Hematopoietic multipotent progenitor cell treated with erythropoietin and hydrocortisone succinate and interleukin-3 and kit ligand, for 4 days (in vitro differentiated cells): Measurements from ENCODE around the gene SMARCC2.

Source experiments
- DNase-seq: peaks from one replicate; pipeline ENCODE4 v3.0.0-alpha.2; 2015

Gene SMARCC2

GRCh38 chr12:56189099-56189917 lies at the start of gene SMARCC2:
SMARCC2 (minus strand) TSS chr12:56189483; CDS start chr12:56189461, 22 bp downstream.
- peak; percentile 95 for DNase-seq

- no peak for DNase-seq
Measured at GRCh38 chr12:56237552-56237951, 48.3 kb upstream of the SMARCC2 start.

GRCh38 chr12:56236985-56237384 lies 47.7 kb upstream of the SMARCC2 start:
- DNase-seq: no peak

- no peak for DNase-seq
Measured at GRCh38 chr12:56236091-56236490, 46.8 kb upstream of the SMARCC2 start.

- DNase-seq: no peak
Measured at GRCh38 chr12:56234746-56235436, 45.6 kb upstream of the SMARCC2 start.

GRCh38 chr12:56231184-56231582 lies 41.9 kb upstream of the SMARCC2 start:
- DNase-seq: no peak

GRCh38 chr12:56230432-56231183 lies 41.3 kb upstream of the SMARCC2 start:
- no peak for DNase-seq

GRCh38 chr12:56229916-56230431 lies 40.7 kb upstream of the SMARCC2 start, which contains the start of gene SLC39A5:
SLC39A5 (plus strand) TSS chr12:56230051; CDS start chr12:56231275, 1,224 bp downstream.
- no peak for DNase-seq

- no peak for DNase-seq
Measured at GRCh38 chr12:56229082-56229481, 39.8 kb upstream of the SMARCC2 start.

- peak; percentile 39 for DNase-seq
Measured at GRCh38 chr12:56224954-56225353, 35.7 kb upstream of the SMARCC2 start.

GRCh38 chr12:56224102-56224701 lies 34.9 kb upstream of the SMARCC2 start, which contains the start of gene NABP2:
NABP2 (plus strand) TSS chr12:56224342; CDS start chr12:56224857, 515 bp downstream.
- DNase-seq: peak; percentile 99

GRCh38 chr12:56223571-56224101 lies 34.4 kb upstream of the SMARCC2 start:
- DNase-seq: peak; percentile 24

- no peak for DNase-seq
Measured at GRCh38 chr12:56222531-56222895, 33.2 kb upstream of the SMARCC2 start.

GRCh38 chr12:56221757-56222530 lies 32.7 kb upstream of the SMARCC2 start, which contains the start of gene RNF41:
RNF41 (minus strand) TSS chr12:56221922; CDS start chr12:56214047, 7,875 bp downstream.
- peak; percentile 98 for DNase-seq

- DNase-seq: peak; percentile 48
Measured at GRCh38 chr12:56221232-56221756, 32.0 kb upstream of the SMARCC2 start.

- DNase-seq: peak; percentile 86
Measured at GRCh38 chr12:56220611-56221231, 31.4 kb upstream of the SMARCC2 start.

- no peak for DNase-seq
Measured at GRCh38 chr12:56219840-56220239, 30.6 kb upstream of the SMARCC2 start.

GRCh38 chr12:56216461-56216860 lies 27.2 kb upstream of the SMARCC2 start:
- no peak for DNase-seq

- no peak for DNase-seq
Measured at GRCh38 chr12:56213878-56214277, 24.6 kb upstream of the SMARCC2 start.

GRCh38 chr12:56212361-56212760 lies 23.1 kb upstream of the SMARCC2 start:
- DNase-seq: no peak

- DNase-seq: no peak
Measured at GRCh38 chr12:56208006-56208405, 18.7 kb upstream of the SMARCC2 start.
